ENCODE data around the gene SLC26A6. TPM values are rescaled to one million over a fixed set of nuclear protein-coding genes. Genes with fewer than 3 reads are reported as not detected.

The SLC26A6 gene
- total and polyA plus RNA-seq, 2 of the 13 experiments (the other 11 are each of a cell fraction or from before 2014, with no cell fraction given), result 40.7 to 184 TPM

- no peak overlapping the region for H2AFZ ChIP-seq (ENCODE audit: low read length)
- 80% methylated on average over 25 of the region's 30 CpGs for WGBS (ENCODE audit: low lambda C conversion rate)
- TF ChIP-seq NONO (IDR thresholded peaks at IDR 0.05), result no peak
- TF ChIP-seq NONO (CRISPR knock-in tag; conservative IDR thresholded peaks at IDR 0.05), result 0 out of 2 replicates have a peak, but pooled peaks have one; percentile 10
- no peak for TF ChIP-seq ZNF274 (CRISPR knock-in tag; IDR thresholded peaks at IDR 0.05)
- TF ChIP-seq HOXA9 (CRISPR knock-in tag; IDR thresholded peaks at IDR 0.05; ENCODE audit: borderline replicate concordance), result 0 out of 2 replicates have a peak, but pooled peaks have one; percentile 42
- H3K9me3 ChIP-seq (ENCODE audit: low read length), result no peaks in the 10 kb centered on the region
- ATAC-seq (no peak), DNase-seq (ENCODE audit: low spot score) (no peak), FAIRE-seq (no peak)
- H3K9ac ChIP-seq (ENCODE audit: insufficient read depth, low read depth, low read length), result no peak overlapping the region
- in situ Hi-C loops (cut with HindIII; ENCODE audit: extremely low pct_ligation_motif_present, low pct_unique_long_range_greater_than_20kb) (no loop called here), intact Hi-C loops (cut with micrococcal nuclease; ENCODE audit: unreplicated experiment) (no loop called here)
- no peaks in the 10 kb centered on the region for H3K79me2 ChIP-seq (ENCODE audit: insufficient read depth, low read length)
- ChIA-PET CTCF (ENCODE audit: low intra/inter-chr PET ratio, low total read pairs) (no interaction called here), POLR2A (interaction anchor here (3.9 kb wide), 1 partner anchor 20 kb away, joined by 10 read pairs; the partner anchor contains the start of gene SLC26A6)
- no peak overlapping the region for H3K4me2 ChIP-seq (ENCODE audit: low read depth, low read length)
- no peaks in the 10 kb centered on the region for H3K27me3 ChIP-seq (ENCODE audit: control insufficient read depth in 1 of 2, insufficient read depth in 2 of 2, low read length in 2 of 2)
- H3K4me3 ChIP-seq (replicated peaks in 1 of 3; ENCODE audit: insufficient read depth in 1 of 3, low read depth in 2 of 3, low read length in 3 of 3), result peak overlapping the region in 2 of 3 experiments; percentile 54 to 56; a peak in 3 of 6 replicates
- no peak overlapping the region for H3K27ac ChIP-seq (ENCODE audit: extremely low read length, insufficient read depth, low read length)
- BruUV-seq (replicated peaks), result no TSS peak
- peaks cover 10% of the 10 kb centered on the region for H3K4me1 ChIP-seq (ENCODE audit: insufficient read depth, low read length)
- H3K36me3 ChIP-seq (replicated peaks in 1 of 2; ENCODE audit: control insufficient read depth in 1 of 2, insufficient read depth in 2 of 2, low read length in 2 of 2), result peaks cover 3 to 4% of the 10 kb centered on the region in 2 experiments; a peak in 3 of 5 replicates
- no peaks in the 10 kb centered on the region; the same call in none of the 2 replicates for H4K20me1 ChIP-seq (ENCODE audit: insufficient read depth, low read length)
Measured at GRCh38 chr3:48655606-48656005, 20.3 kb upstream of the SLC26A6 start.

- Histone ChIP-seq H2AFZ (ENCODE audit: low read length) (no peak overlapping the region), H3K4me1 (ENCODE audit: insufficient read depth, low read length) (peaks cover 10% of the 10 kb centered on the region), H3K9ac (ENCODE audit: insufficient read depth, low read depth, low read length) (no peak overlapping the region), H3K4me2 (ENCODE audit: low read depth, low read length) (no peak overlapping the region), H3K27ac (ENCODE audit: extremely low read length, insufficient read depth, low read length) (no peak overlapping the region), H4K20me1 (ENCODE audit: insufficient read depth, low read length) (no peaks in the 10 kb centered on the region; the same call in 1 of the 2 replicates), H3K27me3 (ENCODE audit: control insufficient read depth in 1 of 2, insufficient read depth in 2 of 2, low read length in 2 of 2) (no peaks in the 10 kb centered on the region), H3K79me2 (ENCODE audit: insufficient read depth, low read length) (no peaks in the 10 kb centered on the region), H3K9me3 (ENCODE audit: low read length) (no peaks in the 10 kb centered on the region), H3K4me3 (replicated peaks in 1 of 3; ENCODE audit: insufficient read depth in 1 of 3, low read depth in 2 of 3, low read length in 3 of 3) (no peak overlapping the region), H3K36me3 (replicated peaks in 1 of 2; ENCODE audit: control insufficient read depth in 1 of 2, insufficient read depth in 2 of 2, low read length in 2 of 2) (peaks cover 3 to 4% of the 10 kb centered on the region in 2 experiments; a peak in 3 of 5 replicates)
- intact Hi-C loops (cut with micrococcal nuclease; ENCODE audit: unreplicated experiment), result no loop called here
- TF ChIP-seq JARID2 (CRISPR knock-in tag; IDR thresholded peaks at IDR 0.05; ENCODE audit: insufficient replicate concordance), result no peak
- TF ChIP-seq PAX8 (CRISPR knock-in tag; IDR thresholded peaks at IDR 0.05; ENCODE audit: borderline replicate concordance), result no peak
- POLR2A ChIA-PET, result interaction anchor here (3.9 kb wide), 1 partner anchor 19 kb away, joined by 10 read pairs; the partner anchor contains the start of gene SLC26A6
- ATAC-seq, result no peak
- no peak for DNase-seq (ENCODE audit: low spot score)
- CTCF ChIA-PET (ENCODE audit: low intra/inter-chr PET ratio, low total read pairs), result no interaction called here
- BruUV-seq (replicated peaks), result no TSS peak
- in situ Hi-C loops (cut with HindIII; ENCODE audit: extremely low pct_ligation_motif_present, low pct_unique_long_range_greater_than_20kb), result no loop called here
- WGBS (ENCODE audit: low lambda C conversion rate), result 100% methylated on average over 3 of the region's 12 CpGs
- FAIRE-seq, result no peak
Measured at GRCh38 chr3:48655063-48655462, 19.8 kb upstream of the SLC26A6 start.

Measured in HepG2 (cell line).